DND-41 (cell line): ENCODE results near the gene PDGFB.

ENCODE experiments used
- ATAC-seq: fragments of 200-7000 bp; cut with Tn5 transposase; 3 replicates; pipeline ENCODE4 v1.9.1; 2021; ENCODE audit warnings: low read depth; ENCODE audit not compliant: insufficient read depth
- DNase-seq: peaks from one replicate; pipeline ENCODE4 v3.0.0-alpha.2; 2020
- H2AFZ ChIP-seq: 2 replicates; pipeline ENCODE4 v1.6.0; 2012; ENCODE audit warnings: low read depth, low read length
- H3K27ac ChIP-seq: 2 replicates; pipeline ENCODE4 v1.5.1; 2012; ENCODE audit warnings: low read length, inconsistent platforms
- H3K27me3 ChIP-seq: fragments of 200-600 bp; sonication (generic); 2 replicates; pipeline ENCODE4 v1.6.0; 2012; ENCODE audit warnings: low read length, mild to moderate bottlenecking, inconsistent platforms; ENCODE audit not compliant: insufficient read depth, poor library complexity
- H3K36me3 ChIP-seq: 2 replicates; pipeline ENCODE4 v1.5.1; 2012; ENCODE audit warnings: low read length, inconsistent platforms; ENCODE audit not compliant: insufficient read depth
- H3K4me1 ChIP-seq: 2 replicates; pipeline ENCODE4 v1.5.1; 2012; ENCODE audit warnings: mild to moderate bottlenecking, low read length; ENCODE audit not compliant: insufficient read depth
- H3K4me2 ChIP-seq: 2 replicates; pipeline ENCODE4 v1.6.0; 2012; ENCODE audit warnings: mild to moderate bottlenecking, moderate library complexity, low read length, inconsistent platforms; ENCODE audit not compliant: insufficient read depth
- H3K4me3 ChIP-seq, 2 experiments: fragments of 200-600 bp in 1 of 2; shearing (Covaris generic) in 1 of 2; 2 replicates each; pipeline ENCODE4 v1.5.1; 2012 to 2016; ENCODE audit warnings: inconsistent platforms in 2 of 2, low read length in 2 of 2, mild to moderate bottlenecking in 2 of 2, low read depth in 1 of 2, moderate library complexity in 1 of 2
- H3K79me2 ChIP-seq: 2 replicates; pipeline ENCODE4 v1.6.0; 2012; ENCODE audit warnings: low read length, inconsistent platforms; ENCODE audit not compliant: insufficient read depth
- H3K9ac ChIP-seq: 2 replicates; pipeline ENCODE4 v1.6.0; 2012; ENCODE audit warnings: low read depth, mild to moderate bottlenecking, inconsistent platforms, low read length, moderate library complexity
- H3K9me3 ChIP-seq: 2 replicates; pipeline ENCODE4 v1.5.1; 2012; ENCODE audit warnings: low read length, moderate library complexity, mild to moderate bottlenecking, inconsistent platforms; ENCODE audit not compliant: insufficient read depth, severe bottlenecking
- H4K20me1 ChIP-seq: 2 replicates; pipeline ENCODE4 v1.6.0; 2012; ENCODE audit warnings: low read length; ENCODE audit not compliant: insufficient read depth
- CTCF ChIP-seq: IDR thresholded peaks from 2 replicates; pipeline ENCODE4 v1.5.1; 2012; ENCODE audit warnings: borderline replicate concordance, low read length, moderate library complexity, mild to moderate bottlenecking; ENCODE audit not compliant: poor library complexity, severe bottlenecking; ENCODE audit errors: extremely low read depth
- EZH2 ChIP-seq: IDR thresholded peaks from 3 replicates; pipeline ENCODE4 v1.6.1; 2012; ENCODE audit warnings: borderline replicate concordance, low read depth, mild to moderate bottlenecking, moderate library complexity, low read length, inconsistent platforms; ENCODE audit not compliant: severe bottlenecking

The PDGFB gene

DNA sequence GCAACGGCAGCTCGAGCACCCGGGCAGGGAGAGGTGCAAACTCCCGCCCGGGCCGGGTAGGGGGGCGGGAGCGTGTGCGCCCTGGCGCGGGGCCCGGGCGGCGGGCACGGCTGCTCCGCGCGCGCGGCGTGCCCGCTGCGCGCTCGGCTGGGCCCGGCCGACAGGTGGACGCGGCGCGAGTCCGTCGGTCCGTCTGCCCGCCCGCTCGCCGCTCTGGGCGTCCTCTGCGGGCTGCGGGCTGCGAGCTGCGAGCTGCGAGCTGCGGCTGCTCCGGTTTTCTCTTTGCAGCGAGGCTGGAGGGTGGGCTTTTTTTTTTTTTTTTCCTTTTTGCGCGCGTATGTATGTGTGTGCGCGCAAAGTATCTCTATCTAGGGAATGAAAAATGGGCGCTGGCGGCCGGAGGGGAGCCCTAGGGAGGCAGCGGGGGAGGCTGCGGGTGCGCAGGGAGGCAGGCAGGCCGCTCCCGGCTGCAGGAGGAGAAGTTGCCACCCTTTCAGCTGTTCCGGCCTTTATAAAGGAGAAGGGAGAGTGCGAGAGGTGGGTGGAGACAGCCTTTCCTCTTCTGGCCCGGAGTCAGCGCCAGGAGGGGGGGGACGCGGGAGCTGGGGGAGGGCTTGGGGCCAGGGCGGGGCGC, at the start of gene PDGFB:
Gene PDGFB (minus strand): TSS at position 487 of the 634 bp plus-strand sequence. CDS start 1,019 bp downstream, outside the sequence.
- Histone ChIP-seq H3K4me3 (no peak within 1 kb of the TSS), H3K4me1 (no peaks in the 10 kb centered on the region), H4K20me1 (peaks cover 8% of the 10 kb centered on the region), H3K27me3 (peaks cover 13% of the 10 kb centered on the region), H3K27ac (no peak within 1 kb of the TSS), H3K9ac (no peak within 1 kb of the TSS), H2AFZ (no peak within 1 kb of the TSS), H3K36me3 (no peaks in the 10 kb centered on the region), H3K4me2 (no peak within 1 kb of the TSS), H3K9me3 (no peaks in the 10 kb centered on the region), H3K79me2 (no peaks in the 10 kb centered on the region)
- no peak for DNase-seq
- ATAC-seq = no peak
- no peak for TF ChIP-seq EZH2
- no peak for TF ChIP-seq CTCF

GRCh38 chr22:39293766-39294368, 49.1 kb upstream of the PDGFB start:
- Histone ChIP-seq H2AFZ (no peak overlapping the region), H4K20me1 (no peaks in the 10 kb centered on the region), H3K4me3 (no peak overlapping the region), H3K4me1 (0 out of 2 replicates have a peak, but pooled peaks cover 2% of the 10 kb centered on the region), H3K79me2 (no peaks in the 10 kb centered on the region), H3K4me2 (no peak overlapping the region), H3K27ac (no peak overlapping the region), H3K27me3 (no peaks in the 10 kb centered on the region), H3K9me3 (no peaks in the 10 kb centered on the region), H3K36me3 (no peaks in the 10 kb centered on the region), H3K9ac (no peak overlapping the region)
- ATAC-seq (no peak), DNase-seq (no peak)
- no peak for TF ChIP-seq CTCF

DNA sequence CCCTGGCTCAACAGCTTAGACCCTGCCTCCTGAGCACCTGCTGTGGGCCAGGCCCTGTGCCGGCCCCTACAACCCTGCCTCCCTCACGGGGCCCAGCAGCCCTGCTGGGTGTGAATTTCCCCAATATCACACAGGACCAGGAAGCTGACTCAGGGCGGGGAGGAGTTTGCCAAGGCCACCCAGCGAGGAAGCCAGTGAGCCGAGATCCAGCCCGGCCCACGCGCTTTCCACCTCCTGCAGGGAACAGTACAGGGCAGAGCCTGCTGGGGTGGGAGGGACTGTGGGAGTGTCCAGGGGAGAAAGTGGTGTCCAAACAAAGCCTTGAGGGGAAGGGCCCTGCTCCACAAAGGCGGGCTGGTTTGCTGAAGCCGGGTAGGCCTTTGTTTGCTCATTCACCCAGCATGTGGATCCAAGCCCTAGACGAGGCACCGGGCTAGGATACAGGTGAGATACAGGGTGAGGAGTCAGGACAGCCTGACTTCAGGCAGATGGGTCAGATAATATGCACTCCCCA, 47.8 kb upstream of the PDGFB start:
- Histone ChIP-seq H3K4me3 (no peak overlapping the region), H2AFZ (no peak overlapping the region), H3K4me2 (no peak overlapping the region), H3K27me3 (no peaks in the 10 kb centered on the region), H3K79me2 (no peaks in the 10 kb centered on the region), H3K4me1 (0 out of 2 replicates have a peak, but pooled peaks cover 2% of the 10 kb centered on the region), H3K9ac (no peak overlapping the region), H3K27ac (no peak overlapping the region), H3K9me3 (no peaks in the 10 kb centered on the region), H4K20me1 (no peaks in the 10 kb centered on the region), H3K36me3 (no peaks in the 10 kb centered on the region)
- no peak for TF ChIP-seq EZH2
- ATAC-seq (no peak), DNase-seq (no peak)

DNA sequence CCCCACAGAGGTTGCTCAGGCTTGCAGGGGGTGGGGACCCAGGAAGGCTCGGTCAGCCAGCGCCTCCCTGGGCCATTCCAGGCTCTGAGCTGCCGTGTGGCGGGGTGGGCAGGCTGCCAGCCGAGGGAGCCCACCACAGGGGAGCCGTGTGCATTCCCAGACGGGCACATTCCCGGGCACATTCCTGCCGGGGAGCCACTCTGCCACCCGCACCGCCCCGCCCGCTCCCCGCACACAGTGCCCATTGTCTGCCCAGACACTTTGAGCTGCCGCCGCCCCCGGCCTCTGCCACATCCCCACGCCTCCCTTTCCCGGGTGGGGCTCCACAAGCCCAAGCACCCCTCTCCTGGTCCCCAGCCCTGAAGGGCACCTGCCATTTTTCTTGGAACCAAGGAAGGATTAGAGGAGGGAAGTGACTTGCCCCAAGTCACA, 47.3 kb upstream of the PDGFB start:
- Histone ChIP-seq H3K27ac (no peak overlapping the region), H3K79me2 (no peaks in the 10 kb centered on the region), H3K4me1 (no peaks in the 10 kb centered on the region), H2AFZ (no peak overlapping the region), H3K9me3 (no peaks in the 10 kb centered on the region), H3K27me3 (no peaks in the 10 kb centered on the region), H4K20me1 (no peaks in the 10 kb centered on the region), H3K9ac (no peak overlapping the region), H3K36me3 (no peaks in the 10 kb centered on the region), H3K4me2 (no peak overlapping the region), H3K4me3 (no peak overlapping the region)
- no peak for ATAC-seq
- TF ChIP-seq EZH2 = no peak
- no peak for TF ChIP-seq CTCF
- DNase-seq = no peak
